Neuronal stem cell (in vitro differentiated cells): ENCODE measurements around the gene NSF.

Experiments used
- DNase-seq: peaks from one replicate; pipeline ENCODE4 v3.0.0-alpha.2; 2013; ENCODE audit warnings: low spot score
- H2AFZ ChIP-seq: one replicate; pipeline ENCODE4 v1.6.1; 2013; ENCODE audit warnings: mild to moderate bottlenecking, low read length, inconsistent platforms
- H2AK5ac ChIP-seq: 2 replicates; pipeline ENCODE4 v1.6.1; 2013; ENCODE audit warnings: low read depth, mild to moderate bottlenecking, inconsistent platforms, low read length, moderate library complexity, mixed read lengths
- H2BK120ac ChIP-seq: 2 replicates; pipeline ENCODE4 v1.6.1; 2013; ENCODE audit warnings: low read depth, mild to moderate bottlenecking, inconsistent platforms, low read length, moderate library complexity, mixed read lengths
- H2BK12ac ChIP-seq: one replicate; pipeline ENCODE4 v1.6.1; 2013; ENCODE audit warnings: low read length, inconsistent platforms
- H2BK15ac ChIP-seq: 2 replicates; pipeline ENCODE4 v1.6.1; 2013; ENCODE audit warnings: mild to moderate bottlenecking, low read length, inconsistent platforms, mixed read lengths
- H2BK5ac ChIP-seq: one replicate; pipeline ENCODE4 v1.6.1; 2013; ENCODE audit warnings: inconsistent platforms, mild to moderate bottlenecking, low read length, moderate library complexity
- H3K14ac ChIP-seq: one replicate; pipeline ENCODE4 v1.6.1; 2013; ENCODE audit warnings: low read length, inconsistent platforms
- H3K18ac ChIP-seq: 2 replicates; pipeline ENCODE4 v1.6.1; 2013; ENCODE audit warnings: low read length, inconsistent platforms
- H3K23ac ChIP-seq: 2 replicates; pipeline ENCODE4 v1.6.1; 2013; ENCODE audit warnings: low read depth, mild to moderate bottlenecking, mixed read lengths, low read length, inconsistent platforms; ENCODE audit not compliant: poor library complexity
- H3K27ac ChIP-seq: replicated peaks from 3 replicates; pipeline ENCODE4 v1.5.1; 2013; ENCODE audit warnings: low read length, inconsistent platforms
- H3K27me3 ChIP-seq, 3 experiments: 2 replicates each; pipeline ENCODE4 v1.6.1; 2013; ENCODE audit warnings: low read length in 3 of 3, mild to moderate bottlenecking in 2 of 3, inconsistent platforms in 1 of 3, low read depth in 1 of 3, mixed read lengths in 1 of 3, moderate library complexity in 1 of 3; ENCODE audit not compliant: control insufficient read depth in 3 of 3, insufficient read depth in 3 of 3
- H3K36me3 ChIP-seq, 2 donors: replicated peaks in 1 of 2; 2 replicates each; pipeline ENCODE4 v1.6.1; 2013; ENCODE audit warnings: low read length in 2 of 2; ENCODE audit not compliant: control insufficient read depth in 2 of 2, insufficient read depth in 2 of 2
- H3K4ac ChIP-seq: 2 replicates; pipeline ENCODE4 v1.6.1; 2013; ENCODE audit warnings: inconsistent platforms, mild to moderate bottlenecking, low read length, moderate library complexity
- H3K4me1 ChIP-seq, 2 donors: 1 replicate in 1 of 2; 2 replicates in 1 of 2; pipeline ENCODE4 v1.6.1; 2013; ENCODE audit warnings: low read length in 2 of 2, low read depth in 1 of 2; ENCODE audit not compliant: control insufficient read depth in 2 of 2, insufficient read depth in 1 of 2
- H3K4me2 ChIP-seq: one replicate; pipeline ENCODE4 v1.6.1; 2013; ENCODE audit warnings: mild to moderate bottlenecking, low read length, inconsistent platforms; ENCODE audit not compliant: insufficient read depth, poor library complexity, severe bottlenecking
- H3K4me3 ChIP-seq, 2 donors: 2 replicates each; pipeline ENCODE4 v1.5.1; 2013; ENCODE audit warnings: low read length in 2 of 2, mild to moderate bottlenecking in 2 of 2, inconsistent platforms in 1 of 2, moderate library complexity in 1 of 2
- H3K79me1 ChIP-seq: one replicate; pipeline ENCODE4 v1.6.1; 2013; ENCODE audit warnings: low read depth, mild to moderate bottlenecking, inconsistent platforms, low read length, moderate library complexity
- H3K9ac ChIP-seq: one replicate; pipeline ENCODE4 v1.6.1; 2013; ENCODE audit warnings: mild to moderate bottlenecking, low read depth, low read length, inconsistent platforms; ENCODE audit not compliant: poor library complexity
- H3K9me3 ChIP-seq, 2 donors: replicated peaks in 1 of 2; 2 replicates each; pipeline versions ENCODE3 to v1.6.1; 2013; ENCODE audit warnings: low read length in 2 of 2, mild to moderate bottlenecking in 2 of 2, inconsistent platforms in 1 of 2, low read depth in 1 of 2, mixed read lengths in 1 of 2, moderate library complexity in 1 of 2; ENCODE audit not compliant: control insufficient read depth in 2 of 2, insufficient read depth in 1 of 2
- H4K8ac ChIP-seq: one replicate; pipeline ENCODE4 v1.6.1; 2013; ENCODE audit warnings: low read depth, mild to moderate bottlenecking, inconsistent platforms, low read length, moderate library complexity
- H4K91ac ChIP-seq: one replicate; pipeline ENCODE4 v1.6.1; 2013; ENCODE audit warnings: low read length, low read depth, mild to moderate bottlenecking, inconsistent platforms; ENCODE audit not compliant: poor library complexity
- WGBS, 2 donors: extraction: QIAGEN DNeasy Blood & Tissue Kit; methylation state at CpG; one replicate each; pipeline ENCODE4 v1.1.7; 2013; ENCODE audit warnings: missing lambda C conversion rate in 2 of 2, mixed read lengths in 1 of 2; ENCODE audit not compliant: insufficient read length in 2 of 2, insufficient replicate concordance in 1 of 2; ENCODE audit errors: extremely low coverage in 2 of 2; 5-methylcytosine and 5-hydroxymethylcytosine counted together

NSF gene

DNA sequence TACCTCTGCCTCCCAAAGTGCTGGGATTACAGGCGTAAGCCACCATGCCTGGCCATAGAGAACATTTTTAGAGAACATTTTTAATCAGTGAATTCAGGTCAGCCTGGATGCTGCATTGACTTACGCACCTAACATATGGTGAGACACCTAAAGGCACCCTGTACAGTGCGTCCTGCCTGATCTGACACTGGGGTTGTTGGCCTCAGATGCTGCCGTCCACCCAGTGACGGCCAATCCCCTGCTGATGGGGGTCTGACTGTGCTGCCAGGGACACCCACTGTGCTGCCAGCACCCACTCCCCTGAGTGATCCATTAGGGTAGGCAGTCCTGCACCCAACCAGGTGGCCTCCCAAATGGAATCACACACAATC lies 189.5 kb downstream of the NSF start:
- peaks cover 0 to 5% of the 10 kb centered on the region in 2 donors for H3K36me3 ChIP-seq

DNA sequence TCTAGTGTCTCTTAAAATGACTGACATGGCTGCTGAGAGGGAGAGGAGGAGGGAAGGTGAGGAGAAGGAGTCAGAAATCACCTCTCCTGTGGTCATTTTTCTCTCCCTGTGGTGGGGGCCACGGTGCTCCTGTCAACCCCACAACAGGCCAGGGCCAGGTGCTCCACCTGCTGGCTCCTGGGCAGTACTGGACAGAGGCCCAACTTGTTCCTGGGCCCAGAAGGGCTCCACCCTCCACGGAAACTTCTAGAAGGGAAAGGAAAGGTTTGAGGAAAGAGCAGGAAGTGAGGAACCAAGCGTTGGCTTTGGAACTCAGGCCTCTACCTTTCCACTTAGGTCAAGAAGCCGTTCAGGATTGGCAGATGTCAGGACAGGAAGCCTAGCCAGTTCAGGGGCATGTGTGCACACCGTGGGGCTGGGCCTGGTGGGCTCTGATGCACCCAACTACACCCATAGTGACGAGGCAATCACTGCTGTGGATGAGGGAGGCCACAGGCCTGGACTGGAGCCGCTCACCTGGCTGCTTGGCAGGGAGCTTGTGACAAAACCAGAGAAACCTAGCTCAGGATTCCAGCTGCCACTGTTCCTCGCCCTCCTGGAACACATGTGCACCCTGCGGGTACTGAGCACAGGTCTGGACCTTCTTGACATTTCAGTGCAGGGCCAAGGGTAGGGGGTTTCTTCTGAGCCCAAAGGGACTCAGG lies 191.9 kb downstream of the NSF start:
- Histone ChIP-seq H2AK5ac (peak overlapping the region; percentile 2), H3K4me3 (no peak overlapping the region), H4K8ac (no peak overlapping the region), H3K36me3 (no peaks in the 10 kb centered on the region), H3K4me2 (no peak overlapping the region), H4K91ac (no peak overlapping the region), H3K4ac (no peak overlapping the region), H3K9me3 (no peaks in the 10 kb centered on the region), H3K27ac (no peak overlapping the region), H2BK5ac (no peak overlapping the region), H3K4me1 (peaks cover 15 to 19% of the 10 kb centered on the region in 2 donors), H2BK120ac (no peak overlapping the region), H3K14ac (no peak overlapping the region), H3K27me3 (peaks cover 0 to 6% (median 0%) of the 10 kb centered on the region in 3 experiments), H3K23ac (no peak overlapping the region), H3K18ac (no peak overlapping the region), H2AFZ (no peak overlapping the region), H3K79me1 (no peaks in the 10 kb centered on the region), H3K9ac (no peak overlapping the region), H2BK15ac (no peak overlapping the region), H2BK12ac (no peak overlapping the region)
- no peak for DNase-seq
- no CpG with 5 or more reads among the region's 9 CpGs for WGBS, 2 donors

More for the DNA sequence above, 189.5 kb downstream of the NSF start:
- H3K4me3 ChIP-seq, result no peak overlapping the region
- H2BK120ac ChIP-seq, result no peak overlapping the region
- peak overlapping the region; percentile 72 for H2AK5ac ChIP-seq
- no peak overlapping the region for H2AFZ ChIP-seq
- H3K27me3 ChIP-seq, result peaks cover 0 to 2% (median 0%) of the 10 kb centered on the region in 3 experiments
- peak overlapping the region; percentile 32 for H3K23ac ChIP-seq
- H2BK15ac ChIP-seq, result no peak overlapping the region
- H3K9ac ChIP-seq, result no peak overlapping the region
- no peak overlapping the region for H3K4me2 ChIP-seq
- WGBS, 2 donors, result no CpG with 5 or more reads among the region's 5 CpGs
- H2BK12ac ChIP-seq, result peak overlapping the region; percentile 32
- no peak overlapping the region for H3K4ac ChIP-seq
- H4K8ac ChIP-seq, result no peak overlapping the region
- H3K4me1 ChIP-seq, result peaks cover 8 to 15% of the 10 kb centered on the region in 2 donors
- DNase-seq, result no peak
- H2BK5ac ChIP-seq, result no peak overlapping the region
- H3K27ac ChIP-seq, result no peak overlapping the region
- no peak overlapping the region for H4K91ac ChIP-seq
- no peaks in the 10 kb centered on the region for H3K9me3 ChIP-seq
- peak overlapping the region; percentile 66 for H3K18ac ChIP-seq
- no peak overlapping the region for H3K14ac ChIP-seq
- no peaks in the 10 kb centered on the region for H3K79me1 ChIP-seq

DNA sequence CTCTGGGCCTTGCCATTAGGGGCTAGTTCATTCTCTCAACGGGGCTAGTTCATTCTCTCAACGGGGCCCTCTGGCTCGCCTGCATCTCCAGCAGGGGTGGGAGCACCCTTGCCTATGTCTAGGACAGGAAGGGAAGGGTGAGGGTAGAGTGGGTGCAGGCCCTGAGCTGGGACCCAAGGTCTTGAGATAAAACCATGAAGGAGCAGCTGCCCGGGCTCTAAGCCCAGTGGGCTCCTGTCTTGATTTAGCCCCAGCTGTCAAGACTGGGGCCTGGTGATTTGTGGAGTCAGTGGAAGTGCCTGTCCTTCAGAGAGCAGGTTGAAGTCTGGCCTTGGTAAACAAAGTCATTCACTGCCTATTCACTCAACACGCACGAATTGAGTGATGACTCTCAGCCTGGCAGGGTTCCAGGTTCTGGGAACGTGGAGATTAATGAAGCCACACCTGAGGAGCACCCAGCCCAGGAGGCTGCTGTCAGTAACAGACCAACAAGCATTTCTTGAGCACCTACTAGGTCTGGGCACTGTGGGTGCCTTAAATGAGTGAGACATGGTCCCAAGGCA lies 192.6 kb downstream of the NSF start:
- peaks cover 0 to 6% (median 0%) of the 10 kb centered on the region in 3 experiments for H3K27me3 ChIP-seq

DNA sequence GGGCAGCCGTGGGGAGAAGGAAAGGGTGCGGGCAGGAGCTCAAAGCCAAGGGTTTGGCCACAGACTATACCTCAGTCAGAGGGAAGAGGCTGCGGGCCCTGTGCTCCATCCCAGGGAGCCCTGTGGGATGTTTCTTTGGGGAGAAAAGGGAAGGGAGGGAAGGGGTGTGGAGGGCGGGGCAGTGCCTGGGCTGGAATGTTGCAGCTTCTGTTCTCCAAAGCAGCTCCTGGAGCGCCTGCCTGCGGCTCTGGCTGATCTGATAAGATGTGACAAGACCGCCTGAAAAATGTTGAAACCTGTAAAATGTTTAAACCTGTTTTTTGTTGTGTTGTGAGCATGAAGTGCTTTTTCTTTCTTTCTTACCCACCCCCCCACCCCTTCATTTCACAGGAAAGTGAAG lies 195.2 kb downstream of the NSF start:
- Histone ChIP-seq H3K4me2 (no peak overlapping the region), H2BK12ac (peak overlapping the region; percentile 2), H3K4ac (no peak overlapping the region), H3K27me3 (peaks cover 0 to 6% (median 0%) of the 10 kb centered on the region in 3 experiments), H2AK5ac (peak overlapping the region; percentile 78), H2BK15ac (peak overlapping the region; percentile 70), H2AFZ (no peak overlapping the region), H3K4me1 (peaks cover 11 to 15% of the 10 kb centered on the region in 2 donors), H4K91ac (no peak overlapping the region), H3K14ac (no peak overlapping the region), H3K79me1 (no peaks in the 10 kb centered on the region), H2BK120ac (no peak overlapping the region), H3K4me3 (no peak overlapping the region), H3K27ac (no peak overlapping the region), H3K9me3 (peaks cover 4% of the 10 kb centered on the region in 2 donors), H3K9ac (no peak overlapping the region), H3K23ac (no peak overlapping the region), H3K18ac (peak overlapping the region; percentile 94), H4K8ac (no peak overlapping the region), H2BK5ac (no peak overlapping the region), H3K36me3 (no peaks in the 10 kb centered on the region)
- no peak for DNase-seq
- no CpG with 5 or more reads among the region's 7 CpGs for WGBS, 2 donors

More for the DNA sequence above, 192.6 kb downstream of the NSF start:
- Histone ChIP-seq H2BK120ac (no peak overlapping the region), H2AK5ac (peak overlapping the region; percentile 79), H3K27ac (no peak overlapping the region), H3K23ac (no peak overlapping the region), H2BK5ac (no peak overlapping the region), H3K36me3 (no peaks in the 10 kb centered on the region), H3K79me1 (no peaks in the 10 kb centered on the region), H3K14ac (no peak overlapping the region), H3K4me3 (no peak overlapping the region), H2BK15ac (no peak overlapping the region), H3K9me3 (no peaks in the 10 kb centered on the region), H4K91ac (no peak overlapping the region), H2BK12ac (no peak overlapping the region), H3K9ac (no peak overlapping the region), H2AFZ (no peak overlapping the region), H3K4ac (no peak overlapping the region), H3K4me2 (no peak overlapping the region), H4K8ac (no peak overlapping the region), H3K4me1 (peaks cover 11 to 18% of the 10 kb centered on the region in 2 donors), H3K18ac (no peak overlapping the region)
- WGBS, 2 donors, result no CpG with 5 or more reads among the region's 7 CpGs
- no peak for DNase-seq
